ENCODE data around the gene ZNF26.
"Not testable (repeated sequence)": the region's sequence is repeated elsewhere in the genome, so short reads cannot be mapped to it uniquely, and the experiment has no call there.

ZNF26 gene

DNA sequence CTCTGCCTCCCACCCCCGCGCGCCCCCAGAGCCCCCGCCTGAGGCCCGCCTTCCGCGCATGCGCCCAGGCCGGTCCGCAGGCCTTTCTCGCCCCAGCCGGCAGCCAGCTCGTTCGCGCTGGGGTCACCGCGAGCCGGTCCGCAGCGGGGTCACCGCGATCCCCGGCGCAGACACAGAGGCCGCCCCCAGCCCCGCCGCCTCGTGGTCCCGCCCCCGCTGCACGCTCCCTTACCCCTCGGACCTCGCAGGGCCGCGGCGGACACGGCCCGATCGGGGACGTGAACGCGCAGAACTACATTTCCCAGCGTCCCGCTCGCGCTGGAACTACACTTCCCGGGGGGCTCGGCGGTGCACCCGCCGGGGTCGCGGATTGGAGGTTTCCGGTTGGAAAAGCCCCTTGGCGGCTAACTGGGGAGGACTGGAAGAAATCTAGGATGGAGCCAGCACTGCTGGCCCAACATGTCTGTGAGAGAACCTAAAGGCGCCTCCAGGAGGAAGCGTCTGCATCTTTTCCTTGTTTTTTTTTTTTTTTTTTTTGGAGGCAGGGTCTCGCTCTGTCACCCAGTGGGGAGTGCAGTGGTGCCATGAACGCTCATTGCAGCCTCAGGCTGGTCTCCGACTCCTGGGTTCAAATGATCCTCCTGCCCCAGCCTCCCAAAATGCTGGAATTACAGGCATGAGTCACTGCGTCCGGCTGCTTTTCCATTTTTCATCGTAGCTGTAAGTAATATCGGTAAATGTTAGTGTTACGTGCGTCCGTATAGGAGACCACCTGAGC is 30.0 kb upstream of the ZNF26 start, which contains the start of gene ZNF605:
Gene ZNF605, minus strand, starts transcription at position 296 of the 778 bp plus-strand sequence. CDS start 10,671 bp downstream, outside the sequence.
- peak; percentile 83 for DNase-seq

DNA sequence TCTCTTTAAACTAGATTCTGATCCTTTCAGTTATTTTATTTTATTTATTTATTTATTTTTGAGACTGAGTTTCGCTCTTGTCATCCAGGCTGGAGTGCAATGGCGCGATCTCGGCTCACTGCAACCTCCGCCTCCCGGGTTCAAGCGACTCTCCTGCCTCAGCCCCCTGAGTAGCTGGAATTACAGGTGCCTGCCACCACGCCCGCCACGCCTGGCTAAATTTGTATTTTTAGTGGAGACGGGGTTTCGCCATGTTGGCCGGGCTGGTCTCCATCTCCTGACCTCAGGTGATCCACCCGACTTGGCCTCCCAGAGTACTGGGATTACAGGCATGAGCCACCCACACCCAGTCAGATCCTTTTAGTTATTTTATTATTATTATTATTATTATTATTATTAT is 24.4 kb upstream of the ZNF26 start:
- DNase-seq, result not testable (repeated sequence)

DNA sequence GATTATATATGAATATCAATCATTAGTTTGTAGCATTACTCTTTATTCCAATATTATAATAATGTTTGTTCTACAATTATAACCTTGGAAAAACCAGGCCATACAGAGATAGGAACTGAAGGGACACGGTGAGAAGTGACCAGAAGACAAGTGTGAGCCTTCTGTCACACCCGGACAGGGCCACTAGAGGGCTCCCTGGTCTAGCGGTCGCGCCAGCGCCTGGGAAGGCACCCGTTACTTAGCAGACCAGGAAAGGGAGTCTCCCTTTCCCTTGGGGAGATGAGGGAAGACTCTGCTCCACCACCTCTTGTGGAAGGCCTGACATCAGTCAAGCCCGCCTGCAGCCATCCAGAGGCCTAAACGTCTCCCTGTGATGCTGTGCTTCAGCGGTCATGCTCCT is 22.2 kb upstream of the ZNF26 start:
- not testable (repeated sequence) for DNase-seq

DNA sequence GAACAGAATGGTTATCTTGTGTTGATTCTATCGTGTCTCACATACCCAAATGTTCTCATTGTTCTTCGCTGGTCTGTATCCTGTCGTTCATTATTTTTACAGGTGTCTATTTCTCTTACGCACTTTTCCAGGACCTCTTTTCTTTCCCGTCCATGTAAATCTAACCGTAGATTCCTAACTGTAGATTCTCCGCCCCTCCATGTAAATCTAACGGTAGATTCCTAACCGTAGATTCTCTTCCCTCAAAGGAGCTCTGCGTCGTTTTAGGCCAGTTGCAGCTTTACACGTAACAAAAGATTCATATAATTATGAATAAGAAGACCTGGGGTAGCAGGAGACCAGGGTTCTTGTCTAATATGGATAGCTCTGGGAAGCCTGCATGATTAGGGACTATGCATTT is 20.4 kb upstream of the ZNF26 start:
- DNase-seq, result no peak

DNA sequence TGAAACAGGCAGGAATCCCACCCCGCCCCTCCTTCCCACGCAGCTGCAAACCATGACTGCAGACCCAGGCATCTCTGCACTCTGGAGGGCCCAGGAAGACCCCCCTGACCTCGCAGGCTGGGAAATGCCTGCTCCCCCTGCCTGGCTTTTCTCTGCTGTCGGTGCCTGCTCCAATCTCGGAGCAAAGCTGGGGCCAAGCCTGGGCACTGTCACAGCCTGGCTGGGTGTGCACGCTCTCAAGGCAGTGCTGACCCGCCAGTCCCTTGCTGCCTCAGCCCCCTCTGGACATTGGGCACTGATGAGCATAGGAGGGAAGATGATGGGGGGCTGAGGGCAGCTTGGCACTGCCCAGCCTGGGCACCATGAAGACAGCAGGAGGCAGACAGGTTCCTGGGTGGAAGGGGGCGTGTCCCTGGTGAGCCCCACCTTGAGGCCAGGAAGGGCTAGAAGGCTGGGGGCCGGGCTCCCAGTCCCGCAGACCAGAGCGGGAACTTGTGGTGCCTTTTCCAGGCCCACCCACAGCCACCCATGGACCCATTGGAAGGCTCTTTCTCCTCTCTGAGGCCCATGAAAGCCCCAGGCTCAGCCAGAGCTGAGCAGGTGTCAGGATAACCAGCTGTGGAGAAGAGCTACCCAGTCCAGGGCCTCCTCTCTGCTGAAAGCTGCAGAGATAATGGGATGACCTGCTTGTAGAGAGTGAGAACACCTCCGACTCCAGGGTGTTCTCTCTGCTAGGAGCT is 19.3 kb upstream of the ZNF26 start:
- DNase-seq, result no peak

DNA sequence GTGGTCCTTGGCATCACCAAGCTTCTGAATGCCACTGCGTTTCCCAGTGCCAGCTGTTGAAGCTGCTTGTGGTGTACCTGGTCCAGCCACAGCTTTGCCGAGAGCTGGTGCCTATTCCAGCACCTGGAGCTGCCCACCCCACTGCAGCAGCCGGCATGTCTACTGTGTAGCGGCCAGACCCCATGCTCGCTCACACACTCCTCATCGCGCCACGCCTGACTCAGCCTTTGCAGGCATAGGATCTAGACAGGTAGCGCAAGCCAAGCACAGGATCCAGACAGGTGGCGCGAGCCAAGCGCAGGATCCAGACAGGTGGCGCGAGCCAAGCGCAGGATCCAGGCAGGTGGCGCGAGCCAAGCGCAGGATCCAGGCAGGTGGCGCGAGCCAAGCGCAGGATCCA is 18.4 kb upstream of the ZNF26 start:
- DNase-seq, result no peak

DNA sequence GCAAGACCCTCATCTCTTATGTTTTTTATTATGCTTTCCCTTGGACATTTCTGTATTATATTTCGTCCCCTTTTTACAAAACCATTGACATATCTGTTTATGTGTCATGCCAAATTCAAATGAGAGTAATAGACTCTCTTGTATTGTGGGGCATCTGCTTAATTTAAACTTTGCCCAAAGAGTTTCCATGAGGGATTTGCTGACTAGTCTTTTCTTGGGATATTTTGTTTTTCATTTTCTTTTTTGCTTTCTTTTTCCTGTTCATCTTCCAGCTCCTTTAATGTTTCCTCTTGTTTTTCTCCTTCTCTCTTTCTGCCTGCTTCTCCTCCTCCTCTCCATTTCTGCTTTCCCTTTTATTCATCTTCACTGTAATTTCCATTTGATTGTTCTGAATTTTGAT is 13.8 kb upstream of the ZNF26 start:
- no peak for DNase-seq

DNA sequence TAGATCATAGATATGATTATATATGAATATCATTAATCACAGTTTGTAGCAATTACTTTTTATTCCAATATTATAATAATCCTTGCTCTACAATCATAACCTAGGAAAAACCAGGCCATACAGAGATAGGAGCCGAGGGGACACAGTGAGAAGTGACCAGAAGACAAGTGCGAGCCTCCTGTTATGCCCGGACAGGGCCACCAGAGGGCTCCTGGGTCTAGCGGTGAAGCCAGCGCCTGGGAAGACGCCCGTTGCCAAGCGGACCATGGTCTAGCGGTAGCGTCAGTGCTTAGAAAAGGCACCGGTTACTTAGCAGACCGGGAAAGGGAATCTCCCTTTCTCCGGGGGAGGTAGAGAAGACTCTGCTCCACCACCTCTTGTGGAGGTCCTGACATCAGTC is 9.3 kb upstream of the ZNF26 start:
- not testable (repeated sequence) for DNase-seq

DNA sequence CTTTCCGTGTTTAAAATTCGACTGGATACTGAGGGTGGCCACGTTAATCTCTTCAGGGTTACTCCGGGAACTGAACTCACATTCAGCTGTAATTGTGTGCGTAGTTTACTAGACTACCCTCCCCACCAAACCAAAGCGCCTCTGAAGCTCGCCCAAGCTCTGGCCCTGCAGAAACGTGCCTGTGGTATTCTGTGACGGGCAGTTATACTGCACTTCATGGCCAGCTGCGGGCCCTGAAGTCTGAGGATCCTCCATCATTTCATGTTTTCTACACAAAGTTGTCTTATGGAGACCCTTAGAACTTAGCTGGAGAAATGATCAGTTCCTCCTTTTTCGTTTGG is 688 bp downstream of the ZNF26 start:
- DNase-seq, result no peak

DNA sequence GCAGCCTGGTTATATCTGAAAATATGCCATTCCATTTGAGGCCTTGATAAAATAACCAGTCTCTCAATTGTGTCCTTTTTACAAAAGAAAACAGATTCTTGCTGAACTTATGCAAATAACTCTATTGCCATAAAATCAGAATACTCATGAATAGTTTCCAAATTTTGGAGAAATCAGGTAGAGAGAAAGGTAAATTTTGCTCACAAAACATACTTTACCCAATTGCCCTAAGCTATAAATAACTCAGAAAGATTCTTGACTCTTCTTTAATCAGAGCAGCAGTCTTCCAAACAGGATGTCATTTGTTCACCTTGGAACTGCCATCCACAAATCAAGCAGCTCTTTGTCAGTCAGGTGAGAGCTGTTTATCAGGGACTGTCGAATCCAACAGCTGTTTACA is 12.6 kb downstream of the ZNF26 start:
- no peak for DNase-seq

DNA sequence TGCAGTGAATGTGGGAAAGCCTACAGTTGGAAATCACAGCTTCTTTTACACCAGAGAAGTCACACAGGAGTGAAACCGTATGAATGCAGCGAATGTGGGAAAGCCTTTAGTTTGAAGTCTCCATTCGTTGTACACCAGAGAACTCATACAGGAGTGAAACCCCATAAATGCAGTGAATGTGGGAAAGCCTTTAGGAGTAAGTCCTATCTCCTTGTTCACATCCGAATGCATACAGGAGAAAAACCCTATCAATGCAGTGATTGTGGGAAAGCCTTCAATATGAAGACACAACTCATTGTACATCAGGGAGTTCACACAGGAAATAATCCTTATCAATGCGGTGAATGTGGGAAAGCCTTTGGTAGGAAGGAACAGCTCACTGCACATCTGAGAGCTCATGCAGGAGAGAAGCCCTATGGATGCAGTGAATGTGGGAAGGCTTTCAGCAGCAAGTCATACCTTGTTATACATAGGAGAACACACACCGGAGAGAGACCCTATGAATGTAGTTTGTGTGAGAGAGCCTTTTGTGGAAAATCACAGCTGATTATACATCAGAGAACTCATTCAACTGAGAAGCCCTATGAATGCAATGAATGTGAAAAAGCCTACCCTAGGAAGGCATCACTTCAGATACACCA is 24.6 kb downstream of the ZNF26 start:
- DNase-seq, result no peak

DNA sequence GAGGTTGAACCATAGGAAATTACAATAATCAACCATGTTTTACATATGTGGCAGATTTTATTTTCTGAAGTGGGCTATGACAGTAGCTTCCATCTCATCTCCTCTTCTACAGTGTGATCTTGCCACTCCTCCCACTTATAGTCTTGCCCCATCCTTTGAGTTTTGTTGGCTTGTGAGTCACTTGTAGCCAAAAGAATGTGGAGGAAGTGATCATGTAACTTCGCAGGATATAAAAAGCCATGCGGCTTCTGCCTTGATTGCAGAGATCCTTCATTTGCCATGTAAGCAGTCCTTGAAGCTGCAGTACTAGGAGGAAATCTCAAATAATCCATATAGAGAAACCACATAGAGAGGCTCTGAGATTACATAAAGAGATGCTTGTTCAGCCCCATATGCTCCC is 37.4 kb downstream of the ZNF26 start:
- DNase-seq, result no peak

DNA sequence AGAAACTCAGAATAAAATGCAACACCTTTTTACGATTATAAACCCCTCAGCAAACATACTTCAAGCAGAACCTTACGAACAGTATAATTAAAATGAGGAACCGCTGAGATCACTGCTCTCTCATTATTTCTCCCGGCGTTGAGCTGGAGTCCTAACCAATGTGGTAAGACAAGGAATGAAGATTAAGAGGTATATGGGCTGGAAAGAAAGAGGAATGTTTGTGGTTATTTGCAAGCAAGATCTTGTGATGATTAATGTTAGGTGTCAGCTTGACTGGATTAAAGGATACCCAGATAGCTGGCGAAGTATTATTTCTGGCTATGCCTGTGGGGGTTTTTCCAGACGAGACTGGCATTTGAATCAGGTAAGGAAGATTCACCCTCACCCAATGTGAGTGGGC is 40.8 kb downstream of the ZNF26 start:
- no peak for DNase-seq

DNA sequence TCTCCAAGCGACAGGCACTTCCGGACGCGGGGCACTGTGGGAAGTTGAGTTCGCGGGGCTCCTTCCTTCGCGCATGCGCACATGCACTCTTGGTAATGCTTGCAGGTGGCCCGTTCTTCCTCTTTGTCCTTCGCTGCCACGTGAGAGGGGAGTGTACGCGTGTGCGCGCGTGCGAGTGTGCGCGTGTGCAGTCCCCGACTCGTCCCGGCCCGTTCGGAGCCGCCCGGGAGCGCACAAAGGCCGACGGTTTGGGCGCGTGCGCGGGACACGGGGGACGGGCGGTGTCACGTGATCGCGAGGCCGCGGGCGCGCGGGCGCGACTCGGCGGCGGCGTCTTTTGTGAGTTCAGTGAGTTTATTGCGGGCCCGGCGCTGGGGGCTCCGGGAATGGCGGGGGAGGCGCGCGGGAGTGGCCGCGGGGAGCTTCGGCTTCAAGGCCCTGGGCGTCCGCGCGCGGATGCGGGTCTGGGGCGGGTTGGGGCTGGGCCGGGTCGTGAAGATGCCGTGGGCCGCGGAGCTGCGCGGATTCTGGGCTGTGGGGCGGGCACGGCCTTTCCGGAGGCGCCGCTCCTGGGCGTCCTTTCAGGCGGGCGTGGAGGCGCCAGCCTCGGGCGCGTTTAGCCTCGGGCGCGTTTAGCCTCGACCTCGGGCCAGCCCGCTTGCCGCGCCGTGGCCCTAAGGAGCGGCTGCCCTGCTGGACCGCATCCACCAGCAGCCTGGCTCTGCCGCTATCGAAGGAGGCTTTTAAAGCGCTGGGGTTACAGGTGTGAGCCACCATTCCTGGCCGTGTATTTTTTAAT is 51.2 kb downstream of the ZNF26 start, which contains the start of gene ZNF84:
Gene ZNF84, plus strand, starts transcription at position 303 of the 799 bp plus-strand sequence. CDS start 3,959 bp downstream, outside the sequence.
- peak; percentile 97 for DNase-seq

DNA sequence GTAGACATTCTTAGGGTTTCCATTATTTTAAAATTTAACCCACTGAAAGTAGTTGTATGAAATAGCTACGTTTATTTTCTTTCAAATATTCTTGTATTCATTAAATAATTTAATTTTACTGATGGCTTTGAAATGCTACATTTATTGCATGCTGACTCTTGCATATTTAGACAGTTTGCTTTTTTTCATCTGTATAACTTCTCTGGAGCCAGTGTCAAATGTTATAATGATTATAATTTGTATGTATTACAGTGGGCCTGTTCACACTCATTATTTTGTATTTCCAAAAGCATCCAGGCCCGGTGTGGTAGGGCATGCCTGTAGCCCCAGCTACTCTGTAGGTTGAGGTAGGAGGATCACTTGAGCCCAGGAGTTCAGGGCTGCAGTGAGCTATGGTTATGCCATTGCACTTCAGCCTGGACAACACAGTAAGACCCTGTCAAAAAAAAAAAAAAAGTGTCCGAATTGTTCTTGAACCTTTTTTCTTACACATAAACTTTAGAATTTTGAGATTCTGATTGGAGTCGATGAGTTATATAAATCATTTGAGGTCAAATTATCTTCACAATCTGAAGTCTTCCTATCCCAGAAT is 52.0 kb downstream of the ZNF26 start:
- no peak for DNase-seq

DNA sequence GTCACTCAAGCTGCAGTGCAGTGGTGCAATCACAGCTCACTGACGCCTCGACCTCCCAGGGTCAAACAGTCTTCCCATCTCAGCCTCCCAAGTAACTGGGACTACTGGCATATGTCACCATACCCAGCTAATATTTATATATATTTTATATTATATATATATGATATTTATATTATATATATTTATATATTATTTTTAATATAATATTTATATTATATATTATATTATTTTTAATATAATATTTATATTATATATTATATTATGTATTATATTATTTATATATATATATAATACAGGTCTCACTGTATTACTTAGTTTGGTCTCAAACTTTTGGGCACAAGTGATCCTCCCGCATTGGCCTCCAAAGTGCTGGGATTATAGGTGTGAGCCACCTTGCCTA is 60.5 kb downstream of the ZNF26 start:
- DNase-seq, result no peak

DNA sequence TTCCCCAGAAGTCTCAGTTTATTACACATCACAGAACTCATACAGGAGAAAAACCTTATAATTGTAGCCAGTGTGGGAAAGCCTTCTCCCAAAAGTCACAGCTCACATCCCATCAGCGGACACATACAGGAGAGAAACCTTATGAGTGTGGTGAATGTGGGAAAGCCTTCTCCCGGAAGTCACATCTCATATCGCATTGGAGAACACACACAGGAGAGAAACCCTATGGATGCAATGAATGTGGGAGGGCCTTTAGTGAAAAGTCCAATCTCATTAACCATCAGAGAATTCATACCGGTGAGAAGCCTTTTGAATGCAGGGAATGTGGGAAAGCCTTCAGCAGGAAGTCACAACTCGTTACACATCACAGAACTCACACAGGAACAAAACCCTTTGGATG is 71.3 kb downstream of the ZNF26 start:
- no peak for DNase-seq

DNA sequence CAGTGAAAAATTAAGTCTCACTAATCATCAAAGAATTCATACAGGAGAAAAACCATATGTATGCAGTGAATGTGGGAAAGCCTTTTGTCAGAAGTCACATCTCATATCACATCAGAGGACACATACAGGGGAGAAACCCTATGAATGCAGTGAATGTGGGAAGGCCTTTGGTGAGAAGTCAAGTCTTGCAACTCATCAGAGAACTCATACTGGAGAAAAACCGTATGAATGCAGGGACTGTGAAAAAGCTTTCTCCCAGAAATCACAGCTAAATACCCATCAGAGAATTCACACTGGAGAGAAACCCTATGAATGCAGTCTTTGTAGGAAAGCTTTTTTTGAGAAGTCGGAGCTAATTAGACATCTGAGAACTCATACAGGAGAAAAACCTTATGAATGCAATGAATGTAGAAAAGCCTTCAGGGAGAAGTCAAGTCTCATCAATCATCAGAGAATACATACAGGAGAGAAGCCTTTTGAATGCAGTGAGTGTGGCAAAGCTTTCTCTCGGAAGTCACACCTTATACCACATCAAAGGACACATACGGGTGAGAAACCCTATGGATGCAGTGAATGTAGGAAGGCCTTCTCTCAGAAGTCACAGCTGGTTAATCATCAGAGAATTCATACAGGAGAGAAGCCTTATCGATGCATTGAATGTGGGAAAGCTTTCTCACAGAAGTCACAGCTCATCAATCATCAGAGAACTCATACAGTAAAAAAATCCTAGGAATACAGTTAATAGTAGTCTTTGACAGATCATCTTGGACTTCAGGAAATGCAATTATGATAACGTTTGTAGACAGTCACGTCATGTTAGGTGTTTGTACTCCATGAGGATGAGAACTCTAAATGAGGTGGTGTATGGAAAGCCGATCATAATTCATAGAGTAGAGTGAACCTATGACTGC is 72.3 kb downstream of the ZNF26 start:
- DNase-seq, result no peak

DNA sequence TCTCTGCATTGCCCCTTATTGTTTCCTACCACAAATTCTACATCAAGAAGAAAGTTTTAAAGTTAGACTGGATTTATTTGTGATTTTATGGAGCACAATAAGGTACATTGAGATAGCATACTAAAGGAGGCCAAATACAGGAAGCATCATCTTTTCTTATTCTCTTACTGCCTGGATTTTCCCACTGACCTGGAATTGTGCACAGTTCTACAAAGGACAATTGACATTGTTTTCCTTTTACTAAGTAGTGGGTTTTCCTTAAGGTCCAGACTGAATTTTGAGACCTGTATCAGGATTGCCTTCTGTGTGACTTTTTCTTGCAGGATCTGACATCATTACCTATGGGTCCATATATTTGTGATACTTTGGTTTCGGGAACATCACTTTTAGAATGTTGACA is 75.8 kb downstream of the ZNF26 start:
- no peak for DNase-seq

DNA sequence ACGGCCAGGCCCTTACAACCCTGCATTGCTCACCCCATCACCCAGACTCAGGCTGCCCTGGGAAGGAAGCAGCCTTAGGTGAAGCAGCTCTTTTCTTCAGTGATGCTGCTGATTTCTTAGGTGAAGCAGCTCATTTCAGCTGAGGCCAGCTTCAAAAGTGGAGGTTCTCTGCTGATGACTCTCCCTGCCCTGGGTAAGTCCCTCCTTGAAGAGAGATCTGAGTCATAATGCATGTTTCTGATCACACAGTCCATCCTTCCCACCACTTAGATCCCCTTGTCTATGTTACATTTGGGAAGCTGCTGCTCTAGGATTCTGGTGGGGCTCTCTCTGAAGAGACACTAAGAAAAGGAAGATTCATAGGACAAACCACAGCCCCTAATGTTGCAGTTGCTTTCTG is 77.4 kb downstream of the ZNF26 start:
- no peak for DNase-seq

DNA sequence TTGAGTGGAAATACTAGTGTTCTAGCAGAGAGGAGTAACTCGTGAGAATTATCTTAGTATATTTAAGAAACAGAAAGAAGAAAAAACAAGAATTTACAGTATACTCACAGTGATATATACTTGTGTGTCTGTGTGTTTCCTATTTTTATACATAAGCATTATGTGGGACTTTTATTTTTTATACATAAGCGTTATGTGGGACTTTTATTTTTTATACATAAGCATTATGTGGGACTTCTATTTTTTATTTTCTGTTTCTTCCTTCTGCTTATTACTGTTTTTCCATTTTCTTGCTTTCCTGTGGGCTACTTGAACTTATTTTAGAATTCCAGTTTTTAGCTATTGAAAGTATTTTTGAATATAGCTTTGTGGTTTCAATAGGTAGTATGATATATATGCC is 87.7 kb downstream of the ZNF26 start:
- DNase-seq, result no peak
